Panc1 (cell line): ENCODE measurements around the gene ARAF. TPM values are rescaled to one million over a fixed set of nuclear protein-coding genes. Genes with fewer than 3 reads are reported as not detected.

Experiments
- ATAC-seq: fragments of 200-7000 bp; cut with Tn5 transposase; 2 replicates; pipeline ENCODE4 v1.9.1; 2020; ENCODE audit warnings: mild to moderate bottlenecking, moderate library complexity
- BruUV-seq: library from RNA; stranded (reverse); fragments of 400-500 nt; replicated peaks from 2 replicates; lab custom pipeline; 2021; lab: Mats Ljungman, UMichigan
- CTCF ChIA-PET: fragments of 300-600 bp; sonication (Branson Sonifier 250); formaldehyde crosslinking; loops from one replicate; lab custom pipeline; 2022; ENCODE audit warnings: antibody characterized with exemption; lab: Charles Lee
- POLR2A ChIA-PET: fragments of 300-600 bp; sonication (Branson Sonifier 250); formaldehyde crosslinking; loops from one replicate; lab custom pipeline; 2022; ENCODE audit warnings: antibody characterized with exemption; lab: Charles Lee
- DNase-seq: peaks from one replicate; pipeline ENCODE4 v3.0.0-alpha.2; 2010; ENCODE audit warnings: low read depth, low spot score
- H3K27ac ChIP-seq: 2 replicates; pipeline ENCODE4 v1.5.1; 2011; ENCODE audit warnings: mild to moderate bottlenecking, low read length, inconsistent platforms
- H3K27me3 ChIP-seq: fragments of 200-500 bp; sonication (Bioruptor generic); 2 replicates; pipeline ENCODE4 v1.6.0; 2014; ENCODE audit warnings: low read length, inconsistent platforms; ENCODE audit not compliant: control insufficient read depth, insufficient read depth
- H3K36me3 ChIP-seq: fragments of 200-500 bp; sonication (Bioruptor generic); 2 replicates; pipeline ENCODE4 v1.5.1; 2014; ENCODE audit warnings: inconsistent platforms, mild to moderate bottlenecking, low read length, moderate library complexity; ENCODE audit not compliant: control insufficient read depth, insufficient read depth
- H3K4me1 ChIP-seq: 2 replicates; pipeline ENCODE4 v1.5.1; 2011; ENCODE audit warnings: inconsistent platforms, mild to moderate bottlenecking, low read length, moderate library complexity; ENCODE audit not compliant: control insufficient read depth, insufficient read depth
- H3K4me3 ChIP-seq, 2 experiments: 2 replicates each; pipeline ENCODE4 v1.5.1; 2011 to 2012; ENCODE audit warnings: low read depth in 2 of 2, low read length in 2 of 2, mild to moderate bottlenecking in 2 of 2, inconsistent platforms in 1 of 2, moderate library complexity in 1 of 2
- H3K9me3 ChIP-seq: fragments of 200-500 bp; sonication (Bioruptor generic); 2 replicates; pipeline ENCODE4 v1.5.1; 2014; ENCODE audit warnings: low read depth, mild to moderate bottlenecking, inconsistent platforms, low read length, moderate library complexity; ENCODE audit not compliant: control insufficient read depth, insufficient read depth
- POLR2AphosphoS5 ChIP-seq: IDR thresholded peaks from 2 replicates; pipeline ENCODE4 v1.6.1; 2012; ENCODE audit warnings: mild to moderate bottlenecking, low read depth, low read length, moderate library complexity
- SIN3A ChIP-seq: IDR thresholded peaks from 2 replicates; pipeline ENCODE4 v1.6.1; 2012; ENCODE audit warnings: low read depth, mild to moderate bottlenecking, low read length, moderate library complexity, borderline replicate concordance; ENCODE audit not compliant: insufficient read depth
- TCF7L2 ChIP-seq: IDR thresholded peaks from 2 replicates; pipeline ENCODE4 v1.6.1; 2011; ENCODE audit warnings: mild to moderate bottlenecking, low read depth, low read length, inconsistent platforms
- in situ Hi-C: cut with HindIII; loops from 2 replicates; pipeline ENCODE4 v1.10.0; 2016; ENCODE audit warnings: low sequenced_read_pairs, low pct_unique_long_range_greater_than_20kb
- intact Hi-C: fragments of 100-400 bp; cut with micrococcal nuclease; formaldehyde crosslinking; loops from one replicate; pipeline ENCODE4 v1.10.0; 2022; ENCODE audit not compliant: unreplicated experiment
- total RNA-seq: library from RNA; stranded (reverse); gene quantifications from one replicate; pipeline ENCODE4 v1.2.1, GENCODE V29; 2021; ENCODE audit not compliant: unreplicated experiment
- TF ChIP-seq, protein P1 (sequence below): fragments of 450-650 bp; IDR thresholded peaks from 2 replicates; pipeline ENCODE4 v1.5.1; 2017; ENCODE audit warnings: mild to moderate bottlenecking
- TF ChIP-seq, protein P2 (sequence below), 2 experiments: IDR thresholded peaks; 2 replicates each; pipeline ENCODE4 v1.6.1; 2011 to 2012; ENCODE audit warnings: low read depth in 2 of 2, control low read depth in 1 of 2, low read length in 1 of 2, mild to moderate bottlenecking in 1 of 2, moderate library complexity in 1 of 2; ENCODE audit not compliant: insufficient read depth in 1 of 2

The ARAF gene
- total RNA-seq, 1 experiment from 2014 or later = 87.9 TPM

DNA sequence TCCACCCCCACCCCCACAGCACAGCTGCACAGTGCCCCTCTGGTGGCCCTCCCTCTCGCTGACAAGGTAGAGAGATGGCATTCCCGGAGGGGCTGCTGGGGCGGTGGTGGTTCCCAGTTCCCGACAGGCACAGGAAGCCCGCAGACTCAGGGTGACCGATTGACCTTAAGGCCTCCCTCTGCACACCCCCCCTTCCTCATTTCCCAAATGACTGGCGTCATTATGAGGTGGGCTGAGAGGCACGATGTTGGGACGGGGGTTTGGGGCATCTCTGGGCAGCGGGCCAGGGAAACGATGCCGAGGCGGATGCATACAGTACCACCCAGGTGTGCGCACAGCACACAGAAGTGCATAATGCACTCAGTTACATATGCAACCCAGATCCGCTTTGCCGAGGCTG, 17.7 kb downstream of the ARAF start:
- TF ChIP-seq POLR2AphosphoS5 (no peak), TCF7L2 (no peak), SIN3A (no peak)
- TF ChIP-seq, protein P1, sequence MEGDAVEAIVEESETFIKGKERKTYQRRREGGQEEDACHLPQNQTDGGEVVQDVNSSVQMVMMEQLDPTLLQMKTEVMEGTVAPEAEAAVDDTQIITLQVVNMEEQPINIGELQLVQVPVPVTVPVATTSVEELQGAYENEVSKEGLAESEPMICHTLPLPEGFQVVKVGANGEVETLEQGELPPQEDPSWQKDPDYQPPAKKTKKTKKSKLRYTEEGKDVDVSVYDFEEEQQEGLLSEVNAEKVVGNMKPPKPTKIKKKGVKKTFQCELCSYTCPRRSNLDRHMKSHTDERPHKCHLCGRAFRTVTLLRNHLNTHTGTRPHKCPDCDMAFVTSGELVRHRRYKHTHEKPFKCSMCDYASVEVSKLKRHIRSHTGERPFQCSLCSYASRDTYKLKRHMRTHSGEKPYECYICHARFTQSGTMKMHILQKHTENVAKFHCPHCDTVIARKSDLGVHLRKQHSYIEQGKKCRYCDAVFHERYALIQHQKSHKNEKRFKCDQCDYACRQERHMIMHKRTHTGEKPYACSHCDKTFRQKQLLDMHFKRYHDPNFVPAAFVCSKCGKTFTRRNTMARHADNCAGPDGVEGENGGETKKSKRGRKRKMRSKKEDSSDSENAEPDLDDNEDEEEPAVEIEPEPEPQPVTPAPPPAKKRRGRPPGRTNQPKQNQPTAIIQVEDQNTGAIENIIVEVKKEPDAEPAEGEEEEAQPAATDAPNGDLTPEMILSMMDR = no peak
- TF ChIP-seq, protein P2, sequence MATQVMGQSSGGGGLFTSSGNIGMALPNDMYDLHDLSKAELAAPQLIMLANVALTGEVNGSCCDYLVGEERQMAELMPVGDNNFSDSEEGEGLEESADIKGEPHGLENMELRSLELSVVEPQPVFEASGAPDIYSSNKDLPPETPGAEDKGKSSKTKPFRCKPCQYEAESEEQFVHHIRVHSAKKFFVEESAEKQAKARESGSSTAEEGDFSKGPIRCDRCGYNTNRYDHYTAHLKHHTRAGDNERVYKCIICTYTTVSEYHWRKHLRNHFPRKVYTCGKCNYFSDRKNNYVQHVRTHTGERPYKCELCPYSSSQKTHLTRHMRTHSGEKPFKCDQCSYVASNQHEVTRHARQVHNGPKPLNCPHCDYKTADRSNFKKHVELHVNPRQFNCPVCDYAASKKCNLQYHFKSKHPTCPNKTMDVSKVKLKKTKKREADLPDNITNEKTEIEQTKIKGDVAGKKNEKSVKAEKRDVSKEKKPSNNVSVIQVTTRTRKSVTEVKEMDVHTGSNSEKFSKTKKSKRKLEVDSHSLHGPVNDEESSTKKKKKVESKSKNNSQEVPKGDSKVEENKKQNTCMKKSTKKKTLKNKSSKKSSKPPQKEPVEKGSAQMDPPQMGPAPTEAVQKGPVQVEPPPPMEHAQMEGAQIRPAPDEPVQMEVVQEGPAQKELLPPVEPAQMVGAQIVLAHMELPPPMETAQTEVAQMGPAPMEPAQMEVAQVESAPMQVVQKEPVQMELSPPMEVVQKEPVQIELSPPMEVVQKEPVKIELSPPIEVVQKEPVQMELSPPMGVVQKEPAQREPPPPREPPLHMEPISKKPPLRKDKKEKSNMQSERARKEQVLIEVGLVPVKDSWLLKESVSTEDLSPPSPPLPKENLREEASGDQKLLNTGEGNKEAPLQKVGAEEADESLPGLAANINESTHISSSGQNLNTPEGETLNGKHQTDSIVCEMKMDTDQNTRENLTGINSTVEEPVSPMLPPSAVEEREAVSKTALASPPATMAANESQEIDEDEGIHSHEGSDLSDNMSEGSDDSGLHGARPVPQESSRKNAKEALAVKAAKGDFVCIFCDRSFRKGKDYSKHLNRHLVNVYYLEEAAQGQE (IDR thresholded peaks at IDR 0.05; ENCODE audit: insufficient read depth in 1 of 2, low read depth in 2 of 2, low read length in 1 of 2) = no peak
- DNase-seq (no peak), ATAC-seq (no peak)
- Histone ChIP-seq H3K27me3 (no peaks in the 10 kb centered on the region), H3K36me3 (no peaks in the 10 kb centered on the region), H3K4me1 (no peaks in the 10 kb centered on the region; the same call in 1 of the 2 replicates), H3K9me3 (no peaks in the 10 kb centered on the region), H3K27ac (no peak overlapping the region), H3K4me3 (no peak overlapping the region)
- ChIA-PET CTCF (no interaction called here), POLR2A (no interaction called here)
- BruUV-seq = no TSS peak
- intact Hi-C loops = no loop called here
- in situ Hi-C loops = no loop called here

DNA sequence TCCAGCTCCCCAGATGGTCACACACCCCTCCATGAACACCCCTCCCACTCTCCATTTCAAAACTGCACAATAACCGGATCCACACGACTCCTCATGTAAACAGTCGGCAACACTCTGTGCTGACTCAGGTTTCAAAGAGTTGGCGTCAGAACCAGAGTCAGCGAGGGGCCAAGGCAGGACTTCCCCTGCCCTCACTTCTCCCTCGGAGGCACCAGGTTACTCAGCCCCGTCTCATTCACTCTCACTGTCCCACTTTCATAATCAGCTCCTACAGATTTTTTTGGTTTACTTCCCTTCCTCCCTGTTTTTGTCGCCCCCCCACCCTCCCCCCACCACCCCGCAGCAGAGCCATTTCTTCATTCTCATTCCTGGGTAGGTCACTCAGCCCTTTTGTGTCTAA, 18.5 kb downstream of the ARAF start:
- BruUV-seq = no TSS peak
- ChIA-PET CTCF (no interaction called here), POLR2A (interaction anchor here (0.6 kb wide), 1 partner anchor 19 kb away, joined by 6 read pairs; no protein-coding TSS in a partner anchor)
- Histone ChIP-seq H3K9me3 (no peaks in the 10 kb centered on the region), H3K4me1 (no peaks in the 10 kb centered on the region; the same call in 1 of the 2 replicates), H3K27me3 (no peaks in the 10 kb centered on the region), H3K27ac (no peak overlapping the region), H3K4me3 (no peak overlapping the region), H3K36me3 (no peaks in the 10 kb centered on the region)
- in situ Hi-C loops (no loop called here), intact Hi-C loops (no loop called here)
- ATAC-seq = no peak
- no peak for TF ChIP-seq SIN3A
- TF ChIP-seq, protein P2 (IDR thresholded peaks at IDR 0.05; ENCODE audit: insufficient read depth in 1 of 2, low read depth in 2 of 2, low read length in 1 of 2) = no peak
- TF ChIP-seq TCF7L2 = no peak
- TF ChIP-seq, protein P1 = no peak
- TF ChIP-seq POLR2AphosphoS5 = no peak
- no peak for DNase-seq
